SH-SY5Y (cell line): ENCODE data around the gene RELA.

Experiments used
- GATA2 ChIP-seq: IDR thresholded peaks from 2 replicates; pipeline ENCODE4 v1.6.1; 2011; ENCODE audit warnings: mild to moderate bottlenecking, low read depth, low read length
- GATA3 ChIP-seq: IDR thresholded peaks from 2 replicates; pipeline ENCODE4 v1.6.1; 2011; ENCODE audit warnings: low read depth, mild to moderate bottlenecking, low read length, moderate library complexity

Gene RELA

DNA sequence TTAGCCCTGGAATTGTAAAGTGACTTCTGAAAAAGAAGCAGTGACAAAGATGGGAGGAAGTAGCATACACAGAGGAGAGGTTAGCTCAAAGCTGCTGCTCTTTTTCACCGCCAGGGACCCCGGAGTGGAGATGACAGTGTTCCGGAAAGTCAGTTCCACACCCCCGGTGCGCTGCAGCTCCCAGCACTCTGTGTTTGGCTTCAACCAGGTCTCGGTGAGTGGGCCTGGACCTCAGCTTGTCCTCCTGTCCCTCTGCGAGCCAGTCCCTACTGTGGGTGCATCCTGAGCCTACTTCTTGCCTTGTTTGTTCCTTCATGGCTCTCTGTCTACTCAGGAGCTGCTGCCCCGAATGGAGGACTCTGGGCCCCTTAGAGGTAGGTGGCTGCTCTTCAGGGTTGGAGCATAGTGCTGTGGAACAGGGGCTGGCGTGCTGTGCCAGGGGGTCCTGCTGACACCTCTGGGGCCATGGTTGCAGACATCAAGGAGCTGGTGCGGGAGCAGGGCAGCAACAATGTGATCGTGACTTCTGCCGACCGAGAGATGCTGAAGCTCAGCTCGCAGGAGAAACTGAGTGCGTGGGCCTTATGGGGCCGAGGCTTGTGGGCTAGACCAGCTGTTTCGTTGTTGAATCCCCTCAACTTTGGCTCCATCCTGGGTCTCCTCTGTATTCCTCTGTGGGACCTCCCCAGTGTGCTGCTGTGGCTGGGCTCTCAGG lies 45.4 kb downstream of the RELA start:
- no peak for TF ChIP-seq GATA3
- TF ChIP-seq GATA2: no peak

DNA sequence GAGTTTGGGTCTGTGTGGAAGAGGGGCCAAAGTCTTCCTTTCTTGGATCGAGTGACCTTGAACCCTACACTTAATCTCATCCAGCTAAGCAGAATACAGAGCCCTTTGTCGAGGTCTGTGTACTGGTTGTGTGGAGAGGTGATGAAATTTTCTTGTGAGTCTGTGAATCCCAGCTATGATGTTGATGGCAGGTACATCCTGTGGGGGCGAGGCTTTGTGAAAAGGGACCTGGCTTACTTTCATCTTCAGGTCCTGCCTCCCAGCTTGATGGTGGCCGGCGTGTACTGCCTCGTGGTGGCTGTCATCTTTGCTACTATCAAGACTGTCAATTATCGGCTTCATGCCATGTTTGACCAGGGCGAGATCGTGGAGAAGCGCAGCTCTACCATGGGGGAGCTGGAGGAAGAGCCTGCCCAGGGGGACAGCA lies 46.1 kb downstream of the RELA start:
- no peak for TF ChIP-seq GATA2
- TF ChIP-seq GATA3: no peak

DNA sequence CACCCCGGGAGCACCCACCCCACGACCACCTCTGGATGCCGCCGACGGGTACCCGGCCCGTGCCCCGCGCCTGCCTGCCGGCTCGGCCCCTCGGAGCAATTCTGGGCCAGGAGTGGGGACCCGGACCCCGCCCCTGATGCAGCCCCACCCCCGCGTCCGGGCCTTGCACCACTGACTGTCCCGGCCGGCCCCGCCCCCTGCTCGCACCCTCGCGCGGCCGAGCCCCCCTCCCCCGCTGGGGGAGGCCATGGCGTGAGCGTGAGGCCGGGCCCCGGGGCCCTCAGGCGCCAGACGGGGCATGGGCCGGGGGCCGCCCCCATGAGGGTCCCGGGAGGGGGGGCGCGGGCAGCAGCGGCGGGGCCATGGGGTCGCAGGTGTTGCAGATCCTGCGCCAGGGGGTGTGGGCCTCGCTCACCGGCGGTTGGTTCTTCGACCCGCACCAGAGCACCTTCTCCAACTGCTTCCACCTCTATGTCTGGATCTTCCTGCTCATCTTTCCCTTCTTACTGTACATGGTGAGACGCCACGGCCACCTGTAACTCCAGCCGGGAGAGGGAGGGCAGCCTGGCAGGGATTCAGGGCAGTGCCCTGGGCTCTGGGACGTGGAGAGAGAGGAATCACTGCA lies 46.7 kb downstream of the RELA start:
- TF ChIP-seq GATA3 (no peak), GATA2 (no peak)

DNA sequence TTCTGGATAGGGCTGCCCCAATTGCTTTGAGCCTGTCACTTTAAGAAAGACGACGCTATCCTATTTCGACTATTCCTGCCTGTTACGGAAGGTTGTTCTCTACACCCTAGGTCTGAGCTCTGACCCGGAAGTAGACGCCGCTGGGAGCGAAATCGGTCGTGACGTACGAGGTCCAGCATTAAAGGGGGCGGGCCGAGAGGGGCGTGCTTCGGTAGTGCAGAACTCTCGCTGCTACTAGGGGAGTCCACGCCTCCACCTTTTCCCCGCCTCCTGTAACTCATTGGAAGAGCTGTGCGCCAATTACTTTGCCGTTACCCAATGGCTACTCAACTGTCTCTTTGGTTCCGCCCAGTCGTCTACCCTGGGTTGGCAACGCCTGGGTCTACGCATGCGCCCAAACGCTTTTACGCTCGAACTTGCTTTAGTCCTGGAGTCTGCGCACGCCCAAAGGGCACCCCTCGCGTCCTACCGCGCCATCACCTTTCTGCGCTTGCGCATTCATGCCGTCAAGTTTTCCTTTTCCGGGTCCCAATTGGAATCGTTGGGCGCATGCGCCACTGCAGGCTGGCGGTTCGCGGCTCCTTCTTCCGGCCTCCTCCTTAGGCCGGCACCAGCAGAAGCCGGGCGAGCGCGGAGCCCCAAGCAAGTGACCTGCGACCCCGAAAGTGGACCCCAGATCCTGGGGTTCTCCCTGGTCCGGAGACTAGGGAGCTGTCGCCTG lies 47.3 kb downstream of the RELA start, which contains the start of gene PCNX3:
TSS of gene PCNX3 (plus strand) at position 548 of the 721 bp plus-strand sequence. CDS start 536 bp downstream, outside the sequence.
- no peak for TF ChIP-seq GATA3
- no peak for TF ChIP-seq GATA2

DNA sequence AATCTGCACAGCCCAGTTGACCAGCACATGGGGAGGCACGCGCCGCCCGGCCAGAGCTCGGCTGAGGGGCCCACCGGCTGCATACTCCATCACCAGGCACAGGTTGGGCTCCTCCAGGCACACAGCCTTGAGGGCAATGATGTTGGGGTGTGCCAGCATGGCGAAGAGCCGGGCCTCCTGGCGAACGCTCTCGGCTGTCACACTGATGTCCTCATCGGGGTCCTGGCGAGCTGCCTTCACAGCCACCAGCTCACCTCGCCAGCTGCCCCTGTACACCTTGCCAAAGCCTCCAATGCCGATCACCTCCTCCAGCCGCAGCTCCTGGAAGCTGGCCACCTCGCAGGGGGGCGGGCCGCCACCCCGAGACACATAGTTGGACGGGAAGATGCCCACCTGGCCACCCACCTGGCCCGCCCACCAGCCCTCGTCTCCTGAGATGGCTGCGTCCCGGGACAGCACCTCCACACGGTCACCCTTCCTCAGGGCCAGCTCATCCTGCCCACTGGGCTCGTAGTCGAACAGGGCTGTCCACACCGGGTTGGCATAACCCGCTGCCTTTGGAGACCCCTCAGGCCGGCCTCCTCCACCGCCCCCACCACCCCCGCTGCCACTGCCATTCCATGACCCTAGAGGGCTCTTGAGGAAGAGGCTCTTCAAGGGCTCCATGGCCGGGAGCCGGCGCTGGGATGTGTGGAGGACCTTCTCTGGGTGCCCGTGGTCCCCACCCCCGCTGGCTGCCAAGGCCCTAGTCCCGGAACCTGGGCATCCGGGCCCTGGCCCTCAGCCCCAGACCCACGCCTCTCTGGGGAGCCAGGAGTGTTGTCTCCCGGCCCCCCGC lies 49.4 kb downstream of the RELA start:
- TF ChIP-seq GATA3 (no peak), GATA2 (no peak)

DNA sequence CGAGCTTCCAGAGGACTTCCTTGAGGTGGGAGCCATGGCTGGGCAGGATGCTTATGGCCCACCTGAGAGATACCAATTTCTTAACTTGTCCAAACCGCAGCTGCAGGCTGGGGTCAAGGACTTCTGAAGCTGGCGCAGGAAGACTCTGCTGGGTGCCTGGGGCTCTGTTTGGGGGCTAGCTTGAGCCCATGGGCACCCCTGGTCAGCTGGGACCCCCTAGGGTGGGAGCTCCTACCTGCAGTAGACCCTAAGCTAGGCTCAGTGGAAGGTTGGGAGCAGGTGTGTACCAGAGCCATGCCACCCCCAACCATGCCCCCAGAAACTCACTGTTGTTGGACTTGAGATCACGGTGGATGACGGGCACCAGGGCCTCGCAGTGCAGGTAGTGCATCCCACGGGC lies 50.0 kb downstream of the RELA start:
- no peak for TF ChIP-seq GATA2
- TF ChIP-seq GATA3: no peak

DNA sequence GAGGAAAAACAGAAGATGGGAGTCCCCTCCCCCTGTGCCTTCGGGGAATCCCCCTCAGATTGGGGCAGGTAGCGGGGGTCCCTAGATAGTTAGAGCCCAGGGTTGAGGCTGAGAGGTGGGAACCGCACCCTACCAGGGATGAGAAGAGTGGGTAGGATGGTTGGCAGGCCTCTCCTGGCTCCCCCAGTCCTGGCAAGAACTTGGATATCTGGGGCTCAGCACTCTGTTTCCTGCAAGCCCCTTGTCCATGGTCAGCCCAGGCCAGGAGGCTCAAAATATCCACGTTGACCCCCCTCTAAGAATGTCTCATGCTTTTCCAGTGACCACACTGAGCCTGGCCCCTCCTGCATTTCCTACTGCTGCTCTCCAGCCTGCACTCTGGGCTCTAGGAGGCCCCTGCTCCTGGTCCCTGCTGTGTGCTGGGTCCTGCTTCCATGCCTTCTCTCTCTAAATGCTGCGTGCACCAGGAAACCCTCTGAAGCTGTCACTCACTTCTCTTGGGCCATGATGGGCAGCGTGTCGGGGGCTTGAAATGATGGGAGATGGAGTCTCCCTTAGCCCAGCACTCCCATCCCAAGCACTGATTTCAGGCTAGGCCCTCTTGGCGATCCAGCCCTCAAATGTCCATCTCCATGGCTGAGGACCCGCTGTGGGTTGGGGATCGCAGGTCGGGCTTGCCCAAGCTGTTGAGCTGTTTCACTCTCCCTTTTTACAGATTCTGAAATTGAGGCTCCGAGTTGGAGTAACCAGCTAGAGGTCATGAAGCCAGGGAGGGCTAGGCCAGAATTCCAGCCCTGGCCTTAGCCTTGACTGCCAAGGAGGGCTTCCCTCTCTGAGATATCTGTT lies 50.7 kb downstream of the RELA start:
- TF ChIP-seq GATA2: no peak
- TF ChIP-seq GATA3: no peak

DNA sequence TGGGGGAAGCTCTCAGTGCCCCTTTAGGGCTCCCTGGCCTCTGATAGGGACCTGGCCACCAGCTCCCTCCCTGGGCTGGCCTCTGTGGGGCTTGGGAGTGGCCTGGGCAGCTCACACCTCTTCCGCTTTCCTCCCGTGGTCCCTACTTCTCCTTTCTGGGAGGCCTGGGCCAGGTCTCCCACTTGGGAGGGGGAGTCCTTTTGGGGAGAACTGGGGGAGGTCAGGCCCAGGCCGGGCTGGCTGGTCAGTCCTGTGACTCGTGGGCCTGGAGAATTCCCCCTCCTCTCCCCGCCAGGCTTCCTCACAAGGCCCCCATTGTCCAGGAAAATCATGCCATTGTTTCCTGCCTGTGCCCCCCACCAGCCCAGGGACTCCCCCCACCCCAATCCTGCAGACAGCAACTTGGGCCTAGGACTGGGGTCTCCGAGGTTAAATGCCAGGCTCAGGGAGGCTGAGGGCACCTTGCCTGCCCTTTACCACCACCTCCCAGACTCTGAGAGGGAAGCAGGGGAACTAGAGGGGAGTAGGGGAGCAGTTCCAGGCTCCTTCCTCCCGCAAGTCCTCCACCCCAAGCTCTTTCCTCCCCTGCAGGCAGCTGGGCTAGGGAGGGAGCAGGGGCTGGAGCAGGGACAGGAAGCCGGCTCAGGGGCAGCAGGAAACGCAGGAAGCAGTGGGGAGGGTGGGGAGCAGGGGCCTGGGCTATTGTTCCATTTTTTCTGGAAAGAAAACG lies 51.5 kb downstream of the RELA start:
- TF ChIP-seq GATA2: no peak
- TF ChIP-seq GATA3: no peak

DNA sequence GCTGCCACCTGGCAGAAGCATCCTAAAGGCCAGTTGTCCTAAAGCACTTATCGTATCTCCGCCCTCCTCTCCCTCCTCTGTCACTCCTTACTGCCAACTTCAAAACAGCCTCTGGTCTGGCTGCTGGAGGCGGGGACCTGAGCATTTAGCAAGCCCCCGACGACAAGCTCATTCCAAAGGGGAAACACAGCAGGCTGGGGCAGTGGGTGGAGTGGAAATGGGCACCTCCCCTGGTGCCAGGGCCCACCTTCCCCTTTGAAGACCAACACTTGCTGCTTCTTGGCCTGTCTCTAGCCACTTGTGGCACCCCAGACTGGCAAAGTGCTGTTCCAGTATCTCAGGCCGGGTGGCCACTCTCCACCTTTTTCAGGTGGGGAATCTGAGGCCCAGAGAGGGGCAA lies 52.3 kb downstream of the RELA start:
- TF ChIP-seq GATA3 (no peak), GATA2 (no peak)

DNA sequence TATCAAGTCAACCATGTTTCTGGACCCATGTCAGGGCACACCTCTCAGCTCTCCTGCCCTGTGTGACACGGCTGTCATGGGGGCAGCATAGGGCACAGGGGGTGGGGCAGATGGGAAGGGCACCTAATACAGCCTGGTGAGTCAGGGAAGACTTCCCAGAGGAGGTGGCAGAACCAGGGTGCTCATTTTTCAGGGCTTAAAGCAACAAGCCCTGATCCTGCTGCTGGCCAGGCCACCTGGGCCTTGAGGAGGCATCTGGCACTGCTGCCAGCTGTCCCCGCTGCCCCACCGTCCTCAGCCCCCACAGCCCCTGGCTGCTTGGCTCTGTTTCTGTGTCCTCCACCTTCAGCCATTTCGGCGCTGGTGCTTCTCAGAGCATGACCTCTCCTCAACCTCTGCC lies 53.1 kb downstream of the RELA start:
- TF ChIP-seq GATA3 (no peak), GATA2 (no peak)

DNA sequence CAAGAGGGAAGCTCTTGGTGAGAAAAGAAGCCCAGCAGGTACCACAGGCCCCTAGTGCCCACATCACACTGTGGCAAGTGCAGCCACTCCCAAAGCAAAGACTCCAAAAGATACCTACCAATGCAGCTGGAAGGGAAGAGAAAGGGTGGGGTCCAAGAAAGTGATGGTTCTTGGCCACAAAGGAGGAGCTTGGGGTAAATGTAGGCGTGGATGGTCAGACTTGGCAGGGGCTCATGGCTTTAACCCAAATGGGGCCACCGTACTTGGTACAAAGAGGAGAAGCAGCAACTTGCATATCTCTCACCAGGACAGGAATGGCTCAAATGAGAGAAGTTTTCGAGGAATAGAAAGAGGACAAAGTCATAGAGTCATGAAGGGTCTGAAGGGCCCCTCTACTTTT lies 53.5 kb downstream of the RELA start:
- TF ChIP-seq GATA3 (no peak), GATA2 (no peak)

DNA sequence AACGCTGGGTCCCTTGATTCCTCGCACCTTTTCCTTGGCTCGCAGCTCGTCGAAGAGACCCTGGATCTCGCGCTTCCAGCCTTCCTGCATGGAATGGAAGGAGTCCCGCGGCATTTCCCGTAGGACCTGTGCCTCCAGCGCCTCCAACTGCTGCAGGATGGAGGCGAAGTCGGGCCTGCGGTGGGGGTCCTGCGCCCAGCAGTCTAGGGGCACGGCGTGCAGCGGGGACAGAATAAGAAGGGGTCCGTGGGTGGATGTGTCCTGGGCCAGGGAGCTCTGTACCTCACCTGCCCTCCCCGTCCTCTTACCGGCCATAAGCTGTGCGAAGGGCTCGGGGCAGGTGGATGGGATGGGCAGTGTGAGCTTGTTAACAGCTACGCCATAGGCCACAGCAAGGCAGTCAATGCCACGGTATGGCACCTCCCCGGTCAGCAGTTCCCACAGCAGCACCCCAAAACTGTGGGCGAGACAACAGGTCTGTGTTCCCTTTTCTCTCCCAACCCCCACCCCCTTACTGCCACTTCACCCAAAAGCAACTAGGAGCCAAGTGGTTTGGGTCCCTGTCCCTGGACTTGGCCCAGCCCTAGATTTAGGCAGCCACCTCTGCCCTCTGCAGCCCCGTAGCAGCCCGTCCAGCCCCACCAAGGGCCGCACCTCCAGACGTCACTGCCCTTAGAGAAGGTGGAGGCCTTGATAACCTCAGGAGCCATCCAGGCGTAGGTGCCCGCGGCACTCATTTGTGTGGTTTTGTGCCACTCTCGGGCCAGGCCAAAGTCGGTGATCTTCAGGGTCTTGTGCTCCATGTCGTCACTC lies 54.9 kb downstream of the RELA start:
- TF ChIP-seq GATA3: no peak
- no peak for TF ChIP-seq GATA2
